GM10847 (cell line): Measurements from ENCODE around the gene STX19.

Source experiments
- POLR2A ChIP-seq: IDR thresholded peaks from 2 replicates; pipeline ENCODE4 v1.6.1; 2011; ENCODE audit not compliant: insufficient read length; ENCODE audit errors: extremely low read depth

Gene STX19

GRCh38 chr3:93992207-93992606 is 36.2 kb downstream of the STX19 start:
- no peak for TF ChIP-seq POLR2A

GRCh38 chr3:93991631-93992030 is 36.8 kb downstream of the STX19 start:
- TF ChIP-seq POLR2A, result no peak

- no peak for TF ChIP-seq POLR2A
These were observed 39.2 kb downstream of the STX19 start for GRCh38 chr3:93989241-93989640.

DNA sequence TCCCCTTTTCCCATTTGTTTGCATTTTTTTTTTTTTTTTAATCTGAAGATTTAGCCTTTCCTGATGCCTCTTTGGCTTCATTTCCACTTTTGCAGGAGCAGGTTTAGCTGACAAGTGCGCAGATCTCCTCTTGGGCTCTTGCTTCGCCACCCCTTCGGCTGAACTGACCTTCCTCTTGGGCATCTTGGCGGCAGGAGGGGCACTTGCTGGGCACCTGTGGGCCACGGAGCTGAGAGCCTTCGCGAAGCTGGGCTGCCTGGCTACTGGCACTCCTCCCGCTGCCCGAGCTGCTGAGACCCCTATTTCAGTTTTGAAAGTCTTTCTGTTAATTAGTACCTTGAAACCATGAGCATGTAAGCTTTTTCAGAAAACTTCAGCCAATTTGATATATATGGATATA is 39.6 kb downstream of the STX19 start:
- TF ChIP-seq POLR2A, result no peak

DNA sequence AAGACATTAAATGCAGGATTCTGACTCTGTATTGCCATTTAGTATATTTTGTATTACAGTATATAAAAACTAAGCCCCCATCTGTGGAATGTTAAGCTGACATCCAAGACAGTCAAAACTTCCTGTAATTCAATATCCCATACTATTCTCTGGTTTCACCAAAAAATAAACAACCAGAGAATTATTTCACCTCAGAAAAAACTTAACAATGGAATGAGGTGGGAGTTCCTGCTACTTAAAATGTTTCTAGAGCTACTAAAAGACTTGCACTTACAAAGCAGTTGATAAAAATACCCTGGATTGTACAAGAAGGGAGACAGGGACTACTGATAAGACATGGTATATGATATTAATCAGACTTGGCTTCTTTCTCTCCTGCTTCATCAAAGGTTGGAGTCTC is 40.1 kb downstream of the STX19 start:
- no peak for TF ChIP-seq POLR2A

DNA sequence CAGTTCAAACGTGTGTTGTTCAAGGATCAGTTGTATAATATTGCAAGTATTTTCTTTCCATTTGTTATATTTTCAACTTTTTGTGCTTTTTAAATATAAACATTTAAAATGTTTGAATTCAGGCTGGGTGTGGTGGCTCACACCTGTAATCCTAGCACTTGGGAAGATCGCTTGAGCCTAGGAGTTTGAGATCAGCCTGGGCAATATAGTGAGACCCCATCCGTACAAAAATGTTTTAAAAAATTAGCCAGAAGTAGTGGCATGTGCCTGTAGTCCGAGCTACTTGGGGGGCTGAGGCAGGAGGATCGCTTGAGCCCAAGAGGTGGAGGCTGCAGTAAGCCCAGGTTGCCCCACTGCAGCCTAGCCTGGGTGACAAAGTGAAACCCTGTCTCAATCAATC is 43.8 kb downstream of the STX19 start:
- TF ChIP-seq POLR2A, result no peak

DNA sequence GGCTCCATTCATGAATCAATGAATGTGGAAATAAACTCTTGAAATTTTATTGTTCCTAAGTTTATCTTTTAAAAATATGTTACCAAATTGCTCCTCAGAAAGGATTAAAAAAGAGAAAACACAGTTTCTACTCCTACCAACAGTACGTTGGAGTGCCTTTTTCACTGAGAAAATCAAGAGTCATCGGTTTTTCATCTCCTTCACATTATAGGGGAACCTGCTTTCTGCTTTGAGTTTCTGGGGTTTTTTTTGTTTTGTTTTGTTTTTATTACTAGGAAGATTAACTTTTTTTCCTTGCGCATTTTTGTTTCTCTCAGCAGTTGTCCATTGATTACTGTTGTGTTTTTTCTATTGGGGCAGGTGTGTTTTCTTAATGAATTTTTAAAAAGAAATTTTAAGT is 45.0 kb downstream of the STX19 start:
- no peak for TF ChIP-seq POLR2A

GRCh38 chr3:93981649-93982048 is 46.7 kb downstream of the STX19 start:
- TF ChIP-seq POLR2A, result no peak

- peak; percentile 43 for TF ChIP-seq POLR2A
These were observed 48.3 kb downstream of the STX19 start, which contains the start of gene ARL13B for GRCh38 chr3:93979850-93980676. Gene ARL13B (plus strand): TSS chr3:93980155. CDS start chr3:93980424, 269 bp downstream.

- no peak for TF ChIP-seq POLR2A
These were observed 55.0 kb downstream of the STX19 start, which contains the start of gene PROS1 for GRCh38 chr3:93973131-93974126. Gene PROS1 (minus strand): TSS chr3:93973896. CDS start chr3:93973749, 147 bp downstream.

GRCh38 chr3:93969997-93970396 is 58.4 kb downstream of the STX19 start:
- TF ChIP-seq POLR2A, result no peak

DNA sequence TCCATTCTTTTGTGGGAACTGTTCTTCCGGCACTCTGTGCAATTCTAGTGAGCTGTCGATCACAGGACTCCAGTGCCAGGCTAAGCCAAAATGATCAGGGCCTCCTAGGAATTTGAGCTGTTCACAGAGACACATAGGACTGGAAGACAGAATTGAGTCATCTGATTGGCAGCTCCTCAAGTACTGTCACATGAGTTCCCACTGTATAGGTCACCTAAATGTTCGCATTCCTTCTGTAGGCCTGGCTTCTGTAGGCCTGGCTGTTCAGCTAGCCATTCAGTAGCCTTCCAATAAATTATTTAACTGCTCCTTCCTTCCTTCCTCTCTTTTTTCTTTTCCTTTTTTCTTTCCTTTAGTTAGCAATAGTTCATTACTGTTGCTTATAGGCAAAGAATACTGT is 59.0 kb downstream of the STX19 start:
- no peak for TF ChIP-seq POLR2A
